Measurements from ENCODE around the gene ATP9A.
"Not testable (repeated sequence)": the region's sequence is repeated elsewhere in the genome, so short reads cannot be mapped to it uniquely, and the experiment has no call there.

ATP9A gene, protein sequence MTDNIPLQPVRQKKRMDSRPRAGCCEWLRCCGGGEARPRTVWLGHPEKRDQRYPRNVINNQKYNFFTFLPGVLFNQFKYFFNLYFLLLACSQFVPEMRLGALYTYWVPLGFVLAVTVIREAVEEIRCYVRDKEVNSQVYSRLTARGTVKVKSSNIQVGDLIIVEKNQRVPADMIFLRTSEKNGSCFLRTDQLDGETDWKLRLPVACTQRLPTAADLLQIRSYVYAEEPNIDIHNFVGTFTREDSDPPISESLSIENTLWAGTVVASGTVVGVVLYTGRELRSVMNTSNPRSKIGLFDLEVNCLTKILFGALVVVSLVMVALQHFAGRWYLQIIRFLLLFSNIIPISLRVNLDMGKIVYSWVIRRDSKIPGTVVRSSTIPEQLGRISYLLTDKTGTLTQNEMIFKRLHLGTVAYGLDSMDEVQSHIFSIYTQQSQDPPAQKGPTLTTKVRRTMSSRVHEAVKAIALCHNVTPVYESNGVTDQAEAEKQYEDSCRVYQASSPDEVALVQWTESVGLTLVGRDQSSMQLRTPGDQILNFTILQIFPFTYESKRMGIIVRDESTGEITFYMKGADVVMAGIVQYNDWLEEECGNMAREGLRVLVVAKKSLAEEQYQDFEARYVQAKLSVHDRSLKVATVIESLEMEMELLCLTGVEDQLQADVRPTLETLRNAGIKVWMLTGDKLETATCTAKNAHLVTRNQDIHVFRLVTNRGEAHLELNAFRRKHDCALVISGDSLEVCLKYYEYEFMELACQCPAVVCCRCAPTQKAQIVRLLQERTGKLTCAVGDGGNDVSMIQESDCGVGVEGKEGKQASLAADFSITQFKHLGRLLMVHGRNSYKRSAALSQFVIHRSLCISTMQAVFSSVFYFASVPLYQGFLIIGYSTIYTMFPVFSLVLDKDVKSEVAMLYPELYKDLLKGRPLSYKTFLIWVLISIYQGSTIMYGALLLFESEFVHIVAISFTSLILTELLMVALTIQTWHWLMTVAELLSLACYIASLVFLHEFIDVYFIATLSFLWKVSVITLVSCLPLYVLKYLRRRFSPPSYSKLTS

GRCh38 chr20:51767867-51768758 is at the start of gene ATP9A:
Gene ATP9A, minus strand, starts transcription at chr20:51768390. Its CDS starts 21 bp downstream, at chr20:51768369.
- no peak for DNase-seq

- not testable (repeated sequence) for DNase-seq
Observed at GRCh38 chr20:51816856-51817255, 48.7 kb upstream of the ATP9A start.

DNA sequence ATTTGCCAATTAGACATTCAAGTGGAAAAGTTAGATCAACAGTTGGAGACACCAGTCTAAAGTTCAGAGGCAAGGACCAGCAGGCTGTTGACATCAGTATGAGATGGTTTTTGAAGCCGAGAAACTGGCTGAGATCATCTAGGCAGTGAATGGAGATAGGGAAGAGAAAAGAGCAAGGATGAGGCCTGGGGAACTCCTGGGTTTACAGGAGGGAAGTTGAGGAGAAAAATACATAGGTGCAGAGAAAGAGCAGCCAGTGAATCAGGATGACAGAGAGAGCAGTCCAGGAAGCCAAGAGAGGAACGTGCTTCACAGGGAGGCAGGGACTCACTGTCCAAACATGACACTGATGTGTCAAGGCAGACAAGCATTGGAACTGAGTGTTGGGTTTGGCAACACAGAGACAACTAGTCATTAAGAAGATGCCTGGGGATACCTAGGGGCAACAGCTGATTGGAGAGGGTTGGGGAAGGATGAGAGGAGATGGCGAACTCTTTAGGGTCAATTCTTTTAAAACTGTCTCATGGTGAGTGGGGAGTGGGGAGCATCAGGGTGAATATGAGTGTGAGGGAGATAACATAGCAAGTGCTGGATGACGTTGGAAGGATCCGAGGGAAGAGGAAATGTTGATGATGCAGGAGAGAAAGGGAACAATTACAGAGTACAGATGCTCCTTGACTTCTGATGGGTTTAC is 47.3 kb upstream of the ATP9A start:
- DNase-seq, result no peak

GRCh38 chr20:51812861-51813260 is 44.7 kb upstream of the ATP9A start:
- no peak for DNase-seq

DNA sequence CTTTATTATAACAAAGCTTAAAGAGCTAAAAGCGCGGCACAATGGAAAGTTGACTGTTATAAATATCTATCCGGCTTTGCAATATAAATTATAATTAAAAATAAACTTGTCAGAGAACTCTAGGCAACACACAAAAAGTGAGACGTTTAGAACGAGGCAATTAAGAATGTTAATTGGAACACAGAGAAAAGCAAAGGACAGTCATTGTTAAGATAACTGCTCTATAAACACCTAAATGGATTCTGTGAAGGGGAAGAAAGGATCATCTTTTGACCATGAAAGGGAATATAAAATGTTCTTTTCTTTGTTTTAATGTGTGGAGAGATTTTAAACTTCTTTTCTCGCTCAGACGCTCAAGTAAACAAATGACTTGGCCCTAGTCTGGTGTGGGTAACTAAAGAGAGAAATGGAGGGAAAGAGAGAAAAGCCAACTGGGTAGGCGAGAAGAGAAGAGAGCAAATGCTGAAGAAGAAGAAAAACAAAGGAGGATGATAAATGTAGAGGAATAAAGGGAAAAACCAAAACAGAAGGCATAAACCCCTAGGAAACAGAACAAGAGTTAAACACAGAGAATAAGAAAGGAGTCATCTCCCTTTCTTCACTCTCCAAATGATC is 43.4 kb upstream of the ATP9A start:
- no peak for DNase-seq

DNA sequence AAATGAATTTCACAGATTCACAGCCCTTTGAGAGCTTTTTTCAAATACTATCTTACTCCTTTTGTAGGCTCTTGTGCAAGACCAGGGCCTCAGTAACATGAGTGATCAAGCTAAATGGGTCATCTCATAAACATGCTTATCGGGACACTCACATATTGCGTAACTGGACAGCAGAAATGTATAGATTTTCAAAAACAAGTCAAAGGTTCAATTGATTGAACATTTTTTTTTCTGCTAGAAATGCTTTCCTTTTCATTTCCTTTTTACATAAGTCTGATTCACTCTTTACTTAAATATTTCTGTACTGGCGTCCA is 42.8 kb upstream of the ATP9A start:
- no peak for DNase-seq

DNA sequence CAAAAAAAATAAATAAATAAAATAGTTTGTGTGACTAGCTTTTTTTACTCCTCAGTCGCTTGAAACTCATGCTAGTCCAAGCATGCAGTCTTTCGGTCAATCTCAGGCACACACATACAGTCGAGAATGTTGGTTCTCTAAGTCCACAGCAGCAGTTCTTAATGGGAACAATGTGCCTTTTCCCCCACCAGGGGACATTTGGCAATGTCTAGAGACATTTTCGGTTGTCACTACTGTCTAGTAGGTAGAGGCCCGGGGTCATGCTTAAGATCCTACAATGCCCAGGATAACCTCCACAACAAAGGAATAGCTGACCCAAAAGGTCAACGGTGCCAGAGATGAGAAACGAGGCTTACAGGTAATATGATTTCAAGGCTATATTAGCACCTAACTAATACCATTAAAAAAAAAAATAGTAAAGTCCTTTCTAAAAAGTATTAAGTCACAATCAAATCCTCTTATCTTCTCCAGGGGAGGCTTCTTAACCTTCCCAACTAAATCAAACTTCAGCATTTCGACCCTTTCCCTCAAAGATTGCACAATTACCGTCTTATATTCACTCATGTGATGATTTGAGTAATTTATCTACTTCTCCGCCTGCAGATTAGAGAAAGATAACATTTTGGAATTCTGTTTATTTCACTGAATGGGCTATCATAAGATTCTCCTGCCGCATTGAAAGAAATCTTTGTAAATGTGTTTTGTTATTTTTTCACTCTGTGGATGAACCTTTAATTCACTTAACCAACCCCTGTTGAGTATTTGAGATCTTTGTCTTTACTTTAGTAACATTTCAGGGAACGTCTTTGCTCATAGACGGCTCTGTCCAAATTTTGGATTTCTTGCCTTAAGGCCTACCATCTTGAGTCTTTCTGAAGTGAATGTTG is 42.2 kb upstream of the ATP9A start:
- DNase-seq, result no peak

DNA sequence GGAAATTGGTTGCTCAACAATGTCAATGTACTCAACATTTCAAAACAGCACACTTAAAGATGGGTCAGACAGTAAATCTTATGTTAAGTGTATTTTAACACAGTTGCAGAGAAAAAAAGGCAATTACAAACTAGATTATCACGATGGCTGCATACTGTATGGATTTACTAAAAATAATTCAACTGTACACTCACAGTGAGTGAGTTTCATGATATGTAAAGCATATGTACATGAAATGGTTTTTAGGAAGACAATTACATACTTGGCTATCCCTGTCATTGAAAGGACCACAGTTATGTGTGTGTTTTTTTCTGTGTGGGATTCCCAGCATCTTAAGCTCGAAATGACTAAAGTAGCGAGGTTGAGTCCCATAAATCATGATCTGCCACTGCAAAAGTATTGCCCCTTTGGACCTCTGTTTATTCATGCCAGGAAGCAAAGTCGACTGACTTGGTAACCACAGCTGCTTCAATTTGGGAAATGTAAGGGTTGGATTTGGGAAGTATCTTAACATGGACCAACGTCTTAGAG is 39.6 kb upstream of the ATP9A start:
- DNase-seq, result no peak

- no peak for DNase-seq
Observed at GRCh38 chr20:51804754-51805153, 36.6 kb upstream of the ATP9A start.

GRCh38 chr20:51803148-51803854 is 35.1 kb upstream of the ATP9A start:
- no peak for DNase-seq

- DNase-seq, result no peak
Observed at GRCh38 chr20:51802170-51802751, 34.1 kb upstream of the ATP9A start, which contains the start of gene SALL4. Gene SALL4, minus strand, starts transcription at chr20:51802521. Its CDS starts 113 bp downstream, at chr20:51802408.

DNA sequence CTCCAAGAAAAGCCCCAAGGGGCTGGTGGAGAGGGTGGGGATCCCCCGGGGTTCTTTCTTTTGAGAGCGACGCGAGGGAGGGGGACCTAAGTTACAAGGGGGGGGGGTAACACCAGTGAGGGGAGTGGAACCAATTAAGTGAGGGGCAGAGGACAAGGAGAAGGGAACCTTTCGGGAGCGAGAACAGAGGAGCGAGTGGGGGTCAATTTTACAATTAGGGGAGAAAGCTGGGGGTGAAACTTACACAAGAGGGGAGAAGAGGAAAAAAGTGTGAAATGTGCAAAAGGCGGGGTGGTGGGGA is 33.6 kb upstream of the ATP9A start:
- DNase-seq, result no peak

- DNase-seq, result no peak
Observed at GRCh38 chr20:51801122-51801822, 33.1 kb upstream of the ATP9A start.

DNA sequence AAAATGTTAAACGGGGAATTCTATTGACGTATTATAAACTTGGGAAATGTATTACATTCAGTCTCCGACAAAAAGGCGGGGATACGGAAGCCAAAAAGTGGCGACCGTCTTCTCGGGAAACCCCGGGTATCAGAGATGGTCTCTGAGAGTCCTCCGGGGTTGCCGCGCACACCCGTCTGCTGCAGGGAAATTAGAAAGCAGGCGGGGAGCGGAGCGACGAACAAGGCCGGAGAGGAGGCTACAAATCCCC is 32.6 kb upstream of the ATP9A start:
- DNase-seq, result no peak

DNA sequence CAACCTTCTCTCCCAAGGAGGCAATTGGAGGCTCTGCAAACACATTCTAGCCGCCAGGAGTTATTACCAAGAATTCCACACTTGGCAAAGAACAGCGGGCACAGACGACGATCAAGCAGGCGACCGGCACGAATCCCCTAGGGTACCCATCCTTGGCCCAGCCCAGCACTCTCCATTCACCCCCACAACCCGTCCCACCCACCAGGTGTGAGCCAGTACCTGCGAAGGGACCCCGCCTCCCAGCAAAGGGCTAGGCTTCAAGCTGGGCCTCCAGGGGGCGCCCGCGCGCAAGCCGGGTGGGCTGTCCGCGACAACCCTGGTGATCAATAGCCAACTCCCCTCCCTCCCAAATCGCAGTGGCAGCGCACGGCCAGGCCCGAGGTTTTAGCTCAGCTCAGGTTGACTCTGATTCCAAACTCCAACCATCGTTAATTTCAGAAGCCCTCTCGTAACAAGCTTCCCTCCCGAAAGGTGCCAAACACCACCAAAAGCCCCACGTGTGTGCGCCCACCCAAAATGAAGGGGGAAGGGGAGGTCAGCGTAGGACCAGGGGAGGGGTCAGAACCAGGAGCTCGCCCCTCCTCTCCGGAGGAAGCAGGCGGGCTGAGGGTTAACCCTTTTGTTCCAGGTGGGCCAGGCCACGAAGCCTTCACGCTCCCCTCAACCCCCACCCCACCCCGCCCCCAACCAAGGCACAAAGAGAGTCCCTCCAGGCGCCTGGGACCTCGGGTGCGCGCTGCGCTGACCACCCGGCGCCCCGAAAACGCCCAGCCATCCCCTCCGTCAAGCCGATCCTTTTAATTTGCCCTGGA is 32.1 kb upstream of the ATP9A start:
- no peak for DNase-seq

GRCh38 chr20:51799401-51799860 is 31.2 kb upstream of the ATP9A start:
- no peak for DNase-seq

- no peak for DNase-seq
Observed at GRCh38 chr20:51797357-51798025, 29.3 kb upstream of the ATP9A start.
